Glutamatergic neuron (in vitro differentiated cells): ENCODE data around the gene C16orf89. TPM values are rescaled to one million over a fixed set of nuclear protein-coding genes. Genes with fewer than 3 reads are reported as not detected.
A peak's percentile ranks its signal among the peaks of the same experiment; 100 is the strongest.

Experiments
- DNase-seq: peaks from one replicate; pipeline ENCODE4 v3.0.0; 2022
- H3K27ac Mint-ChIP-seq: one replicate; pipeline ENCODE4 v1.8.0; 2020; ENCODE audit warnings: mild to moderate bottlenecking, mixed read lengths, inconsistent platforms; ENCODE audit not compliant: unreplicated experiment
- H3K27me3 Mint-ChIP-seq: one replicate; pipeline ENCODE4 v1.8.0; 2020; ENCODE audit warnings: mild to moderate bottlenecking, moderate library complexity, mixed read lengths, inconsistent platforms; ENCODE audit not compliant: unreplicated experiment
- H3K36me3 Mint-ChIP-seq: one replicate; pipeline ENCODE4 v1.8.0; 2020; ENCODE audit warnings: mild to moderate bottlenecking, mixed read lengths, inconsistent platforms; ENCODE audit not compliant: unreplicated experiment
- H3K4me1 Mint-ChIP-seq: one replicate; pipeline ENCODE4 v1.8.0; 2020; ENCODE audit warnings: mild to moderate bottlenecking, low read depth, mixed read lengths, inconsistent platforms; ENCODE audit not compliant: unreplicated experiment
- H3K4me3 Mint-ChIP-seq: one replicate; pipeline ENCODE4 v1.8.0; 2020; ENCODE audit warnings: mild to moderate bottlenecking, mixed read lengths, inconsistent platforms; ENCODE audit not compliant: unreplicated experiment
- H3K9me3 Mint-ChIP-seq: one replicate; pipeline ENCODE4 v1.8.0; 2020; ENCODE audit warnings: mild to moderate bottlenecking, moderate library complexity, mixed read lengths, inconsistent platforms; ENCODE audit not compliant: unreplicated experiment
- CTCF ChIP-seq: fragments of 200-600 bp; sonication (generic); IDR thresholded peaks from one replicate; pipeline ENCODE4 v1.5.0; 2021; ENCODE audit not compliant: partially characterized antibody, unreplicated experiment
- total RNA-seq: library from RNA; stranded (reverse); fragmentation: NEBNext Ultra II Directional; extraction: Animal tissue kit (Norgen Biotek cat#: 25700); gene quantifications from one replicate; pipeline ENCODE4 v1.2.1, GENCODE V29; 2021; ENCODE audit not compliant: unreplicated experiment

The C16orf89 gene
- total RNA-seq, 1 donor from 2014 or later = not detected

- Mint-ChIP-seq H3K4me3 (no peak overlapping the region), H3K9me3 (peaks cover 2% of the 10 kb centered on the region), H3K36me3 (no peaks in the 10 kb centered on the region), H3K27ac (no peak overlapping the region), H3K4me1 (no peaks in the 10 kb centered on the region), H3K27me3 (peaks cover 5% of the 10 kb centered on the region)
- no peak for DNase-seq
- TF ChIP-seq CTCF = no peak
These were observed 36.7 kb downstream of the C16orf89 start for GRCh38 chr16:5028950-5029475.

DNA sequence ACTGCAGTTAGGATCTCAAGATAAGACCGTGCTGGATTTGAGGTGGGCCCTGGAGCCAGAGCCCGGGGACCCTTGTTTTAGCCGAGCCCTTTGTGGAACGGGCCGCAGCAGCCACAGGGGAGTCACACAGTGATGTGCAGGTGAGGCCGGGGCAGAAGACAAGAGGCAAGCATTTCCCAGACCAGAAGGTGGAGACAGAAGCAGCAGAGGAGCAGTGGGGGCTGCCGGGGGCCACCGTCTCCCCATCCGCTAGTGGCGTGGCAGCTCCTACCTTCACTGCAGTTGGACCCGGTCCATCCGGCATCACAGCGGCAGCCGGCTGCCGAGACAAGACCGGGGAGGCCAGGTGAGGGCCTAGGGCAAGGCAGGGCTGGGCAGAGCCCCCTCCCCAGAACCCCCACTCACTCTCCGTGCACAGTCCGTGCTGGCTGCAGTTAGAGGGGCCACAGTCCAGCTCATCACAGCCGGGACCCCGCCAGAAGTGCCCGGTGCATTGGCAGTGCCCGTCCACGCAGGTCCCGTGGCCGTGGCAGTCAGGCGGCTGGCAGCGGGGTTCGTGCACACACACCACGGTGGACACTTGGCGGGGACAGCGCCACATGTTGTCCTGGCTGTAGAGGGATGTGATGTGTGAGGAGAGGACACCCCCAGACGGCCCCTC is 38.1 kb downstream of the C16orf89 start:
- H3K36me3 Mint-ChIP-seq = no peaks in the 10 kb centered on the region
- no peak overlapping the region for H3K27ac Mint-ChIP-seq
- DNase-seq = no peak
- H3K4me3 Mint-ChIP-seq = no peak overlapping the region
- no peaks in the 10 kb centered on the region for H3K4me1 Mint-ChIP-seq
- no peak for TF ChIP-seq CTCF
- peaks cover 1% of the 10 kb centered on the region for H3K27me3 Mint-ChIP-seq
- no peaks in the 10 kb centered on the region for H3K9me3 Mint-ChIP-seq

DNA sequence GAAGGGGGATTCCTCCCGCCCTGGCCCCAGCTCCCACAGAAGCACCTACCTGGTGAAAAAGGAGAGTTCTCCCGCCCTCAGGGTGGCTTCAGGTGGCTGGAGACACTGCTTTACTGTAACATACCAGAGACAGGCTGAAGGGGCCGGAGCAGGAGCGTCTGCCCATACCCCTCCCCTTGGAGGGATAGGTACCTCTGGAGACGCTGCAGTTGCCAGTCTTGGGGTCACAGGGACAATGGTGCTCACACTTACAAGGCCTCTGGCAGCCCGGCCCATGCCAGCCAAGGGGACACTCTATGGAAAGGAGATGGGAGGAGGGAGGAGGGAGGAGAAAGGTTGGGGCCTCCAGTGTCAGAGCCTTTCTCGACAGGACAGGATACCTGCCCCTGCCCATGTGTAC is 38.7 kb downstream of the C16orf89 start:
- Mint-ChIP-seq H3K36me3 (no peaks in the 10 kb centered on the region), H3K4me3 (no peak overlapping the region), H3K9me3 (no peaks in the 10 kb centered on the region), H3K27ac (no peak overlapping the region), H3K27me3 (no peaks in the 10 kb centered on the region), H3K4me1 (no peaks in the 10 kb centered on the region)
- DNase-seq = no peak
- no peak for TF ChIP-seq CTCF

GRCh38 chr16:5026664-5027063 is 39.1 kb downstream of the C16orf89 start:
- H3K4me3 Mint-ChIP-seq = no peak overlapping the region
- H3K9me3 Mint-ChIP-seq = no peaks in the 10 kb centered on the region
- no peak for TF ChIP-seq CTCF
- no peaks in the 10 kb centered on the region for H3K4me1 Mint-ChIP-seq
- no peak for DNase-seq
- no peaks in the 10 kb centered on the region for H3K36me3 Mint-ChIP-seq
- H3K27me3 Mint-ChIP-seq = no peaks in the 10 kb centered on the region
- H3K27ac Mint-ChIP-seq = no peak overlapping the region

GRCh38 chr16:5025171-5025632 is 40.6 kb downstream of the C16orf89 start:
- Mint-ChIP-seq H3K27me3 (no peaks in the 10 kb centered on the region), H3K9me3 (peaks cover 2% of the 10 kb centered on the region), H3K36me3 (no peaks in the 10 kb centered on the region), H3K4me3 (no peak overlapping the region), H3K27ac (no peak overlapping the region), H3K4me1 (peaks cover 5% of the 10 kb centered on the region)
- DNase-seq = peak; percentile 79
- peak; percentile 13 for TF ChIP-seq CTCF
